GM18498 (cell line): Measurements from ENCODE around the gene RELN.

ENCODE experiments used
- ATAC-seq: cut with Tn5 transposase; IDR thresholded peaks from one replicate; pipeline ENCODE4 v1.9.1; 2021; ENCODE audit warnings: mild to moderate bottlenecking, moderate library complexity; ENCODE audit not compliant: unreplicated experiment

Gene RELN

DNA sequence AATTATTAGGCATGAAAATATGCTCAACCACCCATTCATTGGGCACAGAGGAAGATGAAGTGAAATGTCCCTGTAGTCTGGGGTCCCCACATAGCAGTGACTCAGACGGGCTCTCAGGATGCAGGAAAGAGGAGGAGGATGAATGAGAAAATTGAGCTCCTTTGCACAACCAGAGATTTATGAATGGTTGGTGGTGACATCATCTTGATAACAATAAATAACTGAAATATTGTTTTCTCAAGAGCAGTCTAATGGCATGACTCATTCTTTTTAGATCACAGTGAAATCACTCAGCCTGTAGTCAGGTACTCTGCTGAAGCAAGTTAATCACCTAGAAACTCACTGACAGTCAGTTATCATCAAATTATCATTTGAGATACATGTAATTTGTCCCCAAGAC is 254.1 kb downstream of the RELN start:
- ATAC-seq, result no peak

DNA sequence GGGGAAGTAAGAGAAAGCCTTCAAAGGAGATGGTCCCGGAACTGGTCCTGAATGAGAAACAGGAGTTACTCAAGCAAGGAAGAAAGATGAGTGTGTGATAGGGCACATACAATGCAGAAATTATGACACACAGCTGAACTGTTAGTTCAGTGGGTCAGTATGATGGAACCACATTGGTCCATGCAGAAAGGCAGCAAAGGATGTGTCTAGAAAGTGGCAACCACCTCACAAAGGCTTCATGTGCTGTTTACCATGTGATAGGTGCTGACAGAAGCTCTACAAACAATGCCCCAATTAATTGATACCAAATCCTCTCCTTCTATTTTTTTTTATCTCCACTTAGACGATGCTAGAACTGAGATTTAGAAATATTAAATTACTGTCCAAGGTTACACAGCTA is 258.3 kb downstream of the RELN start:
- no peak for ATAC-seq

DNA sequence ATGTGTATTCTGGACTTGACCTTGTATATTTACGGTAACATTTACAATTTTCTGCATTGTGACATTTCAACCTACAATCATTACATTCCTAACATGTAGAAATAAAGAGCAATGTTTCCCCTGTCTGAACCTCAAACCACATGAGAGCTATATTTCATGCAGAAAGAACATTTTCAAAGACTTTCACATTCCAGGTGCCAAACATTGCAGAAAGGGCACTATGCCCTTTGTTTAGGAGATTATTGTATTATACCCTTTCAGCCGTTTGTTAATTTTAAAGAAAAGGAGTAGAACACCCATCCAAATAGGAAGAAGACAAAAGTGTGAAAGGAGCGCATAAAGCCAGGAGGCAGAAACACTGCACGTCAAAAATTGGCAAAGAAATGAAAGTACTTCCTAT is 260.4 kb downstream of the RELN start:
- no peak for ATAC-seq

DNA sequence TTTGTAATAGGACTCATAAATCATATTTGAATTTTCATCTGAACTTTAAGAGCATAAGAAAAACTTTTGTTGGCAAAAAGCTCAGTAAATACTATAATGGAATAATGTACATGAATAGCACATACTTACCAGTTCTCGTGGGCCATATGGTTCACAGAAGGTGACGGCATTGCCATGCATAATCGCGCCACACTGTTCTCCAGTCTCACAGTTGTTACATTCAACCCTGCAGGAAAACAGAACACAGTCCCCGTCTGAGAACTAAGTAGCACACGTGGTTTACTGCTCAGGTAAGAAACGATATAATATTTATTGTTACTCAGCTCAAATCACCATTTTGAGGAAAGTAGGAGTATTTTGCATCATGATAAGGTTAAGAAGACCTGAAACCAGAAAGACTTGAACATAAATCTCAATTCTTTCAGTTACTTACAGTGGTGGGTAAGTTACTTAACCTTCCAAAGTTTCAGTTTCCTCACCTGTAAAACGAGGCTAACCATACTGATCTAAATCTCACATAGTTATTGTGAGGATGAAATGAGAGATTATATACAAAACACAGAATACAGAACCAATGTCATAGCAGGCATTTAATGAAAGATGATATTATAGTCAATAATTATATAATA is 261.4 kb downstream of the RELN start:
- ATAC-seq, result no peak

DNA sequence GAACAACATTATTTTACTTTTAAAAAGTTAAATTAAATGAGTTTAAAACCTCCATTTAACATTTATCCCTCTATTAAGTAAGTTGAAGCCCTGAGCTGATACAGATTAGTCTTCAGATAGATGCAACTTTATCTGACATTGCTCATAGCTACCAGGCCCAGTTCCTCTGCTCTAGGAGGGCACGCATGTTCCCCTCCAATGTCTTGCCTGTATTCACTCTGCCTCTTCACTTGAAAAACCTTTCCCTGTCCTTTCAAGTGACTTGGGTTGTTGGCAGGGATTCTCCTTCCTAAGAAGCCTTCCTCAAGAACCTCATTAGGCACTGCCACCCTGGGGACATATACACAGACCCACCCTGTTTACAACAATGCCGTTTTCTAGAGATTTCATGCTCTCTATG is 270.4 kb downstream of the RELN start:
- ATAC-seq, result no peak

DNA sequence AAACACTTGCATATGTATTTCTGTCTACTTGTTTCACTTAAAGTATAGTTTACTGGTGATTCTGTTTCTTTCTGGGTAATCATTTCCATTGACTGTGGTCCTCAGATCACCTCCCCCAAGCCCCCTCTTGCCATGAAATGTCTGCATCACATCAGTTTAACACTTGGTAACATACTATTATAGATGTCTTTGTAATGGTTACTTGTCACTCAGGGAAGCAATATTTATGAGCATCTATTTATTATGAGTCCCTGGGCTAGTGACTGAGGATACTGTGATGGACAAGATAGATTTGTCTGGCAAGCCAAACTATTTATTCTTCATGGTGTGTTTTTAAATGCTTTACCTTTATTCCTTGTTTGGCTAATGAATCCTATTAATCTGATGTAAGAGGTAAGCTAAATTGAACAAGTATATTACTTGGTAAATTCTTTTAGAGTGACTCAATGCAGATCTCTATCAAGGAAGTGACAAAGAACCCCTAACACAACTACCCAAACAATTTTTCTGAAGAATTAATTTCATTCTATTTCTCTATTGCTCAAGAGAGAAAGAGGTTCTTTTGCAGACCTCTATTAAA is 270.9 kb downstream of the RELN start:
- ATAC-seq, result no peak

DNA sequence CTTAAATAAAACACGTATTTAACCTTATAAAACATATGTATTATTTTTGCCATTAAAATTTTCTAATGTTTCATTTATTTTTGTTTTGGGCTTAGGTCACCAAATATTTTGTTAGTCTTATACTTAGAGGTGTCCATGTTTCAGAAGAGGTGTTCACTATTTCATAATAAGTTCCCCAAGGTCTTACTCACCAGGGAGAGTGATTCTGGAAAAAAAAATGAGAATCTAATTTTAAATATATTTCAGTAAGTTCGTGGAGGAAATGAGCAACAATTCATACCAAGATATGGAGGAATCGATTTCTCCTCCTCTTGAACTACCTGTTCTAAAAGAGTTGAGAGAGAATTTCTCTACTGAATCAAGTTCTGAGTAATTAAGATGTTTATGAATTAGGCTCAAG is 271.9 kb downstream of the RELN start:
- no peak for ATAC-seq

DNA sequence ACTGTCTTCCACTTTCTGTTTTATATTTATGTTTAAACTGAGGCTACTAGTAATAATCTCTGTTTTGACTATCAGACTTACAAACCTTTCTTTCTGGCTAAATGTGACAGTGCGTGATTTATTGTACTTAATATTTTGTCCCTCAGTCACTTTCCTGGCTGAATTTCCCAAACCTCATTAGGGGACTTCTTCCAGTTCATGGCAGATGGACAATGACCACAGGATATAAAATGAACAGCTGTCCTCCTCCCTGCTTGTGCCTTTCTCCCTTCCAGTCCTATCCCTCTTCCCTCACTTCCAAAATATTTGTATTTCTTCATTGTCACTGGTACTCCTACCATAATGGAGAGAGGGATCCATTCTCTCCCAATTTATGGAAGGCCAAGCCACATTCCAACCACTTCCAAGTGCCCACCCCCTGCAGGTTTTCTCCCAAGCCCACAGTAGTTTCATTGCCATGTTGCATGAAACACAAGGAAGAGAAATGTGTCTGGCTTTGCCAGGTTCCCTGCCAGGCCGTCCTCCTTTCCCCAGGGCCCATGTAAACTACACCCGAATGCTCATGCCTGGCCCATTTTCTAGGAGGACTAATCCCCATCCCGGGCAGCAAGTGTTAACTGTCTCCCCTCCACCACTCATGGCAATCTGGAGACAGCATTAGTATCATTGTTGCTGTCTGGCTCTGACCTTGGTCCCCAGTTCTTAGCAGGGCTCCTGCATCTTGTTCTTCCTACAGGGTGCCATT is 273.9 kb downstream of the RELN start:
- ATAC-seq, result no peak

DNA sequence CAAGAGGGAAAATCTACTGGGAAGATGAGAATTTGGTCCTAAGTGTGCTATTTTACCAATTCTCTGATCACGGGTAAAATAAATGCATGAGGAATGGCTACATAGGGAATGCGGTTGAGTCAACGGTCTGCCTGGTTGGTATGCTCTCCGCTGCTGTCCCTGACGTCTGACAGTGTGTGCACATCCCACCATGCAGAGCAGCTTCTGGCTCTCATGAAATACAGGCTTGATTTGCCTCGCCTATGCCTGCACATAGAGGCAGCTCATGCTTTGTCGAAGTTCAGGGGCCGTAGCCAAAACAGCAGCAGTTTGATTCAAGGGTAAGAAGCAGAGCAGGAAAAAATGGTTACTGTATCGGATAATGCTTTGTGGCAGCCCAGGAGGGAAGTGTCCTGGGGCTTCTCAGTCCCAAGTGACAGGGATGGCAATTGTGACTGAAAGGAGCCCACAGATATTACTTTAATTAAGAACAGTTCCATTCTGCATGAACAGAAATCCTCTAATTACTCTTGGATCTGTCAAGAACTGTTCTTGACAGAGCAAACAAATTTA is 275.0 kb downstream of the RELN start:
- ATAC-seq, result no peak

DNA sequence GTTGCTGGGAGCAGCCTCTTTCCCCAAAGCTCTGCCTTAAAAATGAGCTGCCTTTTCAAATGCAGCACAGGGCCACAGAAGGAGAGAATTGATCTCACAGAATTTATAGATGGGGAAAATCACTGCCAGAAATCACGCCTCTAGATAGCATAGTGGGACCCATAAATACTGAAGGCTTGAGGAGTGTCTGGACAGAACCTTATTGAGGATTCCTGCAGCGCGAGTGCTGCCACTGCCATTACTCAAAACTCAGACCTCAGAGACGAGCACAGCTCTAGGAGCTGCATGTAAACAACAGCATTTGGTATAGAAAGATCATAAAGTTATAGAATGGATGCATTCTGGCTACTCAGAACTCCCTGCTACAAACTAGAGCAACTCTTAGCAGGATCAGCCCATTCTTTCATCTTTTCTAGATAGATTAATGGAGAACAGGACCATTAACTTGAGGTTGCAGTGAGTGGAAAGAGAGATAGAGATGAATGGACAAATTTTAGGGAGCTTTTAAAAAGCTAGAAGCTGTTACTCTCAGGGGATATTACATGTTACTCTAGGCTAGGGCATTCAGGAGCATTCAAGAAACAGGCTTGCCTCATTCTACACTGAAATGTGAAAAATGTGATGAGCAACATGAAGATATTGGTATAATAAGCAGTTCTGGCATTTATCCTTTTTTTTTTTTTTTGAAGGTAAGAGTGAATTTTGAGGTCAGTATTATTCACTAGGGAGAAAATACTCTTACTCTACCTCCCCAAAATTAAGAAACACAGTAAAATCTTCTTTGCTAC is 276.3 kb downstream of the RELN start:
- no peak for ATAC-seq

DNA sequence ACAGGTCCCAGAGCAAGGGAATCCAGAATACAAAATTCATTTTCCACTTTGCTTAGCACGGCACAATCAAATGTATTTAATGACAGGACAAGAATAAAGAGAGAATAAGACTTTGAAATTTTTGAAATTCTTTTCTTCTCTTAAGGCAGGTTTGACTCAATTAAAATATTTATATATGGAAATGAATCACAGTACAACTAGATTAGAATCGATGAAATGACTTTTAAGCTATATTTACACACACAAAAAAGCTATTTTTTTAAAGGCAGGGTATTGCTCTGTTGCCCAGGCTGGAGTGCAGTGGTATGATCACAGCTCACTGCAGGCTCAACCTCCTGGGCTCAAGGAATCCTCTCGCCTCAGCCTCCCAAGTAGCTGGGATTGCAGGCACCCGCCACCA is 278.0 kb downstream of the RELN start:
- ATAC-seq, result no peak

DNA sequence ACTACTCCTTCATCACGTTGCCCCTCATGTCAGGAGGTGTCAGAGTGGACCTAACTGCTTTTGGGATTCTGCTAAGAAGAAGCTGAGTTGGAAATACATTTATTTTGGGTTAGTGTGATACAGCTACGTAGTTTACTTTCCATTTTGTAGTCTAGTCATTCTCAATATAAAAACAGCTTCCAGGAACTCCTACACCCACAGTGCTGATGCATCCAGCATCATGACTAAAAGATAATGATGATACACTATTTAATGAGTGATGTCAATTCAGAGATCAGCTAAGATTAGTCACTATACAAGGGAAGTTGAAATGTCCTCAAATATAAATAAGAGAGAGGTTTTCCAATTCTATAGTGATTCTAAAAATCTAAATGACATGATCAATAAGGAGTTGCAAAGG is 279.2 kb downstream of the RELN start:
- no peak for ATAC-seq

DNA sequence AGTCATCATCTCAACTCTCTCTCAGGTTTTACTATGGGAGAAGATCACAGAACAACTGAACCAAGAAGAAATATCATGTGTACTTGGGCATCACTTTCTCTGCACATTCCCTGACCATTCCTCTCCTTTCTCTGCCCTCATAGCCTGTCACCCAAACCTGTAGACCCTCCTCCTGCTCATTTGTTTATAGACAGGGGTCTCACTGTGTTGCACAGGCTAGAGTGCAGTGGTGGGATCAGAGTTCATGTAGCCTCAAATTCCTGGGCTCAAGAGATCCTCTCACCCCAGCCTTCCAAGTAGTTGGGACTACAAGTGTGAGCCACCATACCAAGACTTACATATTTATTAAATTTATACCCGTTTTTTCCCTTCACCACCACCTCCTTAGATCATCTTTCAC is 282.7 kb downstream of the RELN start:
- no peak for ATAC-seq

DNA sequence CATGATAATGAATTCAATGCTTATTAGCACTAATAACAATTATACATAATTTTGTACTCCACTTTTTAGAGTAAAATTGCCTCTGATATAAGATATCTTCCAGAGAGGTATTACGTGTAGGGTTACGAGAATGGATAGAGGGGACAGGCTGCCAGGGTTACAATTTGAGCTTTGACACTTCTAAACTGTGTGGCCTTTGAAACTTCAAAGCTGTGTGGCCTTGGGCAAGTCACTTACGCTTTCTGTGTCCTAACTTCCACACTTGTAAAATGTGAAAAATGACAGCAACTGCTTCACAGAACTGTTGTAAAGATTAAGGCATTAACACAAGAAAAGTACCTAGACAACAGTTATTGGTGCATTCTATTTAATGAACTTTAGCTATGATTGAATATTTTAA is 283.9 kb downstream of the RELN start:
- no peak for ATAC-seq

DNA sequence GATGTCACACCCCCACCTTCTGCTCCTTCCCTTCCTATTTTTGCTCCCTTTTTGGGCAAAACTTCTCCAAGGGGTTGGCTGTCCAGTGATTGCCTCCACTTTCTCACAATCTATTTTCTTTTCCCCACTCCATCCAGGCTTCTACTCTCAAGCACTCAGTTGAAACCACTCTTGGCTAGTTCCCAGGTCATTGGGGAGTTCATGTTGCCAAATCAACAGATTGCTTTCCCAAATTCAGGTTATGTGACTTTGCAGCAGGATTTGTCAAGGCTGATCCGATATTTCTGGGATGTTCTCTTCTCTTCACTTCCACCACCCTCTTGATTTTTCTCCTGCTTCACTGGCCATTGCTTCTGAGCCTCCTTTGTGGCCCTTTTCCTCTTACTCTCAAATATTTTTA is 284.8 kb downstream of the RELN start:
- ATAC-seq, result no peak

DNA sequence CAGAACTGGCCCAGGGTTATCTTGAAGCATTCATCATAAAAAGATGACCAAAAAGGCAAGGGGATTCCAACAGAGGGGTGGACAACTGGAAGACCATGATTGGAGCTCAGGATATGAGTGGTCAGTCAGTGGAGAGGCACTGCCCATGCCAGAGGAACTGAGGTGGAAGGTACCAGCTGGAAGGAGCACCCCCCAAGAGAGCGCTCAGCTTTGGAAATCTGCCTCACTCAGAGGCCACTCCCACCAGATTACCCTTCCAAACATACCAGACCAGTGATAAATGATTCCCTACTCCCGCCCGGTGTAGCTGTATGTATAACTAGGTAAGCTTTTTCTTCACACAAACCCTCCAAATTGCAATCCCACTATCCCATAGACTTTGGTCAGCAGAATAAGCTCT is 286.5 kb downstream of the RELN start:
- ATAC-seq, result no peak

DNA sequence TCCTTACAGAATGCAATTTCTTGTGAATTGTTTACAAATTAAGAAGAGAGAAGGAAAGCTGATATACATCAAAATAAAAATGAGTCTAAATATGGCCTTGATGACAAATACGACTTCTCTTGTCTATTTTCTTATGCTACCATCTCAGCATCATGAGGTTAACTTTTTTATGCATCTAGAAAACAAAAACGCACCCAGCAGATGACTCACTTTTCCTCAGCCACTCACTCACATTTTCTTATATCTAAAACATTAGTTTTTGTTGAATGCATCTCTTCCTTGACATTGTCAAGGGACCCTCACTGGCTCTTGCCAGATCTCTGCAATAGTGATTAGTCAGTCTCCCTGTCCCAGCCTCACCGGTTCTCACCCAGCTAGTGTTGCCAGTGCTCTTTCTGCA is 287.0 kb downstream of the RELN start:
- no peak for ATAC-seq

DNA sequence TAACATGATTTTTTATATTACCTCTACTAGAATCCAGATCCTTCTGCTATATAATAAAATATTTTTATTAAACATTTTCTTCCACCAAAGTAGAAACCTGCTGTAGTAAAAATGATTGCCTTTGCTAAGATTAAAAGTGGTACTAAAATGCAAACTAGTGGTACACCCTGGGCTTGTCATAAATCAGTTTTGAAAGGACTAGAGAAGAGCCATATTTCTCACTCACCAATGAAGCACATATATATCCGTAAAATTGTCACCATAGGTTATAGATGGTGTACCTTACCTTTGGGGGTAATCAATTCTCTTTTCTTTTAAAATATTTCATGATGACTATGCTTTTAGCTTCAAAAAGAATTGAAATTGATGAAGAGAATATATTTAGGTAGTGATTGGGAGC is 290.4 kb downstream of the RELN start:
- no peak for ATAC-seq

DNA sequence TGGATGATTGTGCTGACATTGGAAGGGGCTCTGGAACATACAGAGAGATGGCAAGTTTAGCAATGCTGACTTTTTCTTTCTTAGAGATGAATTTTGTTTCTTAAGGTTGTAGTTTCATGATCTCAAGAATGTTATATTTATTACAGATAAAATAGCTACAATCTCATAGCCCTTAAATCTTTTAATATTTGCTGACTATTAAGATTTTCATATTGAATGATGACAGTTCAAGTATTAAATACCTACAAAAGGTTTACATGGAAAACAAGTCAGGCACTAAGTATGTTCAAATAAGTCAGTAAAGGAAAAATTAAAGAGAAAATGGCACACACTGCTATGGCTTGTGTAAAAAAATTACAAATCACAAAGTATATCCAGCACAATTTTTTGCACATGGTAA is 291.4 kb downstream of the RELN start:
- no peak for ATAC-seq

DNA sequence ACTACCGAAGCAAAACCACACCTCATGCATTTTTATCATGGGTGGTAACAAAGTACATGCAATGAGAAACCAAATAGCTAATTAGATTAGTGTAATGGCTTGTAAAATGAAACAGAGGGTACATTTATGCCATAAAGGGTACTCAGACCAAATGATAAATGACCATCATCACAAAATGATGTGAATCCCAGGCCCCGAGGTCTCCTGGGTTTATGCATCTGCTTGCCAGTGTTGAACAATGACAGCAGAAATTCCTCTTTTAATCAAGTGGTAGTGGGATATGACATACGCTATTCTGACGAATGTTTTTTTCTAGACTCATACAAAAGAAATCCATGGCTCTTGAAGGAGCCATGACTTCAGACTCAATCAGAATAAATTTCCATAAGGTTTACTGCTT is 293.9 kb downstream of the RELN start:
- ATAC-seq, result no peak

DNA sequence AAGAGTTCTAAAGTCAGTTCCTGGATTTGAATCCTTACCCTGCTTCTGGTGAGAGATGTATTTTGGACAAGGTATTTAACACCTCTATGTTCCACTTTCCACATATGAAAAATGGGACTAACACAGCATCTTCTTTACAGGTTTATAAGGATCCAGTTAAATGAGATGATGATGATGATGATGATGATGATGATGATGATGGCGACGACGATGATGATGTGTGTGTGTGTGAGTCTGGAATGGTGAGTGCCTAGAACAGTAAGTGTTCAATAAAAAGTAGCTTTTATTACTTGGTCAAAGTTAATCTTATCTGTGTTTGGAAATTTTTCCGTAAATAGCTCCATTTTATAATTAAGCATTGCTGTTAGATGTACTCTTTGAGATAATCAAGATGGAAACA is 295.2 kb downstream of the RELN start:
- no peak for ATAC-seq

DNA sequence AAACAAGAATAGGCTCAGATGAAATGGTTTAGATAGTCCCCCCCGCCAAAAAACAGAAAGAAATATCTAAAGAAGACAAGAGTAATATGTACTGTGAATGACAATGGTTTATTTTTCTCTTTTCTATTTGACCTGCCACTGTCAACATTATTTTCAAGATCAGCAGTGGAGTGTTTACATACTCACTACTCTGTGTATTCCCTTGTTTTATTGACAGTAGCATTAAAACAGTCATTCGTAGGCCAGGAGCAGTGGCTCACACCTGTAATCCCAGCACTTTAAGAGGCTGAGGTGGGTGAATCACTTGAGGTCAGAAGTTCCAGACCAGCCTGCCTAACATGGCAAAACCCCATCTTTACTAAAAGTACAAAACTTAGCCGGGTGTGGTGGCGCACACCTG is 298.2 kb downstream of the RELN start:
- no peak for ATAC-seq
